ENCODE results near the gene MTUS2.

DNA sequence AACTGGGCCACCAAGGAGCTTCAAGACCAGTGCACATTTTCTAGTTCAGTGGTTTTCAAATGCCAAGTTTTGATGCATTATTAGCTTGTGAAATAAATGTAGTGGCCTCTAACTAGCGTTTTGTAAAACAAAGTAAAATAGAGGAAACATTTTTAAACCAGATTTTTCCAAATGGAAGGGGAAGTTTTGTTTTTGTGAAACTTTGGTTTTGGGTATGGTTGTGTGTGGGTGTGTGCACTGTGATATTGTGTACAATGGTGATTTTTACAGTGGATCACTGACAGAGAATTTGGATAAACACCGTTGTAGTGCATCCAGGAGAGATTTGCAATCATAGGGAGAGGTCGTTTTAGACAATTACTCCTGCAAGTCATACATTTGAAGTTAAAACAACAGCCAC, 666.4 kb downstream of the MTUS2 start:
- TF ChIP-seq CTCF (IDR thresholded peaks at IDR 0.05; ENCODE audit: insufficient read depth, low read length, poor library complexity, severe bottlenecking) (no peak), EZH2phosphoT487 (conservative IDR thresholded peaks at IDR 0.05; ENCODE audit: low read length) (no peak)

All from SU-DHL-6 (cell line).